ENCODE data around the gene GRIK2. TPM values are rescaled to one million over a fixed set of nuclear protein-coding genes. Genes with fewer than 3 reads are reported as not detected.

Gene GRIK2
- total and polyA plus RNA-seq, 12 donors, result 0.09 to 10.6 (median 1.9) TPM

- intact Hi-C loops (cut with DNase I), result no loop called here
- no peaks in the 10 kb centered on the region for H3K4me1 ChIP-seq (replicated peaks in 1 of 2)
- peaks cover 22% of the 10 kb centered on the region for H3K27me3 ChIP-seq
- WGBS, 4 donors, result 0 to 3% (median 2%) methylated on average over 8 to 26 of the region's 26 CpGs
- no peak for DNase-seq
- no peaks in the 10 kb centered on the region for H3K36me3 ChIP-seq (replicated peaks in 1 of 2)
- no peaks in the 10 kb centered on the region for H3K9me3 ChIP-seq (replicated peaks in 1 of 3)
- H3K27ac ChIP-seq, result no peak overlapping the region
- TF ChIP-seq POLR2A (IDR thresholded peaks at IDR 0.05) (no peak), CTCF (IDR thresholded peaks at IDR 0.05) (no peak)
- H3K4me3 ChIP-seq, result no peak overlapping the region
These were observed 800 bp upstream of the GRIK2 start for GRCh38 chr6:101392586-101393230.

- Histone ChIP-seq H3K36me3 (replicated peaks in 1 of 2) (no peaks in the 10 kb centered on the region), H3K9me3 (replicated peaks in 1 of 3) (no peaks in the 10 kb centered on the region), H3K4me3 (peak overlapping the region in 2 of 4 donors; percentile 18 to 43), H3K4me1 (replicated peaks in 1 of 2) (no peaks in the 10 kb centered on the region), H3K27me3 (peaks cover 22% of the 10 kb centered on the region), H3K27ac (no peak overlapping the region)
- peak in 2 of 7 donors; percentile 18 to 23 for DNase-seq
- intact Hi-C loops (cut with DNase I), result no loop called here
- TF ChIP-seq POLR2A (IDR thresholded peaks at IDR 0.05) (no peak), CTCF (IDR thresholded peaks at IDR 0.05) (no peak)
- 0 to 1% (median 1%) methylated on average over 24 to 28 of the region's 28 CpGs for WGBS, 4 donors
These were observed 332 bp downstream of the GRIK2 start for GRCh38 chr6:101393829-101394251.

DNA sequence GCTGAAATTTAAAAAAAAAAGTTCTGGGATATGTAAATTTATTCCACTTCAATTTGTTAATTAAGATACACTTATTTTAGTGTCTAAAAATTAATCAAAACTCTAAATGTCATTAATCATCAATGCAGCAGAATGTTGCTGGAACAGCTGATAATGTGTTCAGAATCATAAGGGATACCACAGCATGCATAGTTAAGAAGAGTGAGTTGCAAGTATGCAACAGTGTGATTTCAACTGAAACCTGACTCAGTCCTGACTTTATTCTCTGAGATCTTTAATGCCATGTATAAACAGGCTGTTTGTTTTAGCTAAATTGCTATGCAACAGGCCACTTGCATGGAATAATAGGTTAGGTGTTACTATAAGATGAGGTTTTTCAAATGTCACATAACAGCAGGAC is 1.4 kb downstream of the GRIK2 start:
- Histone ChIP-seq H3K4me3 (no peak overlapping the region), H3K9me3 (replicated peaks in 1 of 3) (no peaks in the 10 kb centered on the region), H3K36me3 (replicated peaks in 1 of 2) (no peaks in the 10 kb centered on the region), H3K4me1 (replicated peaks in 1 of 2) (no peaks in the 10 kb centered on the region), H3K27me3 (peaks cover 23% of the 10 kb centered on the region), H3K27ac (no peak overlapping the region)
- intact Hi-C loops (cut with DNase I), result no loop called here
- no peak for TF ChIP-seq POLR2A (IDR thresholded peaks at IDR 0.05)
- no peak for TF ChIP-seq CTCF (IDR thresholded peaks at IDR 0.05)
- DNase-seq, result no peak

- Histone ChIP-seq H3K9me3 (replicated peaks in 1 of 3) (no peaks in the 10 kb centered on the region), H3K27me3 (peaks cover 26% of the 10 kb centered on the region), H3K27ac (no peak overlapping the region), H3K4me3 (no peak overlapping the region), H3K4me1 (replicated peaks in 1 of 2) (no peaks in the 10 kb centered on the region), H3K36me3 (replicated peaks in 1 of 2) (no peaks in the 10 kb centered on the region)
- peak in 1 of 6 experiments; percentile 15 for TF ChIP-seq CTCF (IDR thresholded peaks at IDR 0.05)
- TF ChIP-seq POLR2A (IDR thresholded peaks at IDR 0.05), result no peak
- no peak for DNase-seq
- intact Hi-C loops (cut with DNase I), result no loop called here
These were observed 1.8 kb downstream of the GRIK2 start for GRCh38 chr6:101395345-101395744.

Data from adrenal gland (tissue), 12 donors.